Stromal cell of bone marrow (primary cell): Measurements from ENCODE around the gene FER1L5.

Experiments
- DNase-seq: peaks from one replicate; pipeline ENCODE4 v3.0.0-alpha.2; 2012; ENCODE audit warnings: low read depth

FER1L5 gene

DNA sequence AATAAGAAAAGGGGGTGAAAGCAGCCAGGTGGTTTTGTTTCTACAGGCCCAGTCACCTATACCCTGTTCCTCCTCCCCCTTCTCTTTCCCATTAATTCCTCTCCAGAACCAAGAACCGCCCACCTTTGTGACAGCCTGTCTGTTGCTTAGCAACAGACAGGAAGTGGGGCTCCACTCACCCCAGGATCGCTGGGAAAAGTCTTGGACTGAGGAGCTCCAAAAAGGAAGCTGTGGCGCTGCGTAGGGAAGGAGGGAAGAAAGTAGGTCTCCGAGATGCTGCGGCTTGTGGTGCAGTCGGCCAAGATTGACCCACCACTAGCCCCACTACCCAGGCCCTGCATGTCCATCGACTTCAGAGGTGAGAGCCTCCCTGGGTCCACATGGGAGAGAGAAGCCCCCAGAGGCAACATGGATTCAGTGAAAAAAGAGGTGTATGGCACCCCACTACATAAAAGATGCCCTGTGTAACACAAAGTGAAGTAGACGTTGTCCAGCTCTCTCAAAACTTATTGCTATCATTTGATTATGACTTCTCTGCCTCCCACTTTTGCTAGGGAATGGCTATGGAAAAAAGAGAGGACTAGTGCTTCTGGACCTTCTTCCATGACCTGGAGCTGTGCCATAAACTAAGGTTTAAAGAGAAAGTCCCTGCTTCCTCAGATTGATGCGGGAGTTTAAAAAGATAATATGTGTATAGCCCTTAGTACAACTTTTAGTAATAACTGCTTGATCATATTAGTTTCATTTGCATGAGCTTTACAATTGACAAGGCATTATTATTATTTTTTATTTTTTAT lies at the start of gene FER1L5:
Gene FER1L5, plus strand, starts transcription at position 201 of the 797 bp plus-strand sequence. Its CDS starts 73 bp downstream, at position 274.
- peak; percentile 58 for DNase-seq

DNA sequence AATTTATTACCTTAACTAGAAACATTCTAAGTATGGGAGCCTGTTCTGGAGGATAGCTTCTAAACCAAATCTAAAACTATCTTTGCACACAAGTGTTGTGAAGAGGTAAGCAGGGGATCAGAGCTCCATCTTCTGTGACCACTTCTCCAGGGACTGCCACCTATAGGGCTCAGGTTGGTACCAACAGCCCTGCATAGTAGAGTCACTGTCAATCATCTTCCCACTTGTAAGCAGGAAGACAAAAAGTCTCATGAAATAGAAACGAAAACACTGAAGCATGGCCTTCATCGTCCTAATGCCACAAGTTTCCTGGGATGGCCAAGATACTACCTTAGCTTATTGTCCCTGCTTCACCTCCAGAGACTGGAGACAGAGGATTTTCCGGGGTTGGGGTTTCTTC lies 48.3 kb upstream of the FER1L5 start:
- DNase-seq: no peak

DNA sequence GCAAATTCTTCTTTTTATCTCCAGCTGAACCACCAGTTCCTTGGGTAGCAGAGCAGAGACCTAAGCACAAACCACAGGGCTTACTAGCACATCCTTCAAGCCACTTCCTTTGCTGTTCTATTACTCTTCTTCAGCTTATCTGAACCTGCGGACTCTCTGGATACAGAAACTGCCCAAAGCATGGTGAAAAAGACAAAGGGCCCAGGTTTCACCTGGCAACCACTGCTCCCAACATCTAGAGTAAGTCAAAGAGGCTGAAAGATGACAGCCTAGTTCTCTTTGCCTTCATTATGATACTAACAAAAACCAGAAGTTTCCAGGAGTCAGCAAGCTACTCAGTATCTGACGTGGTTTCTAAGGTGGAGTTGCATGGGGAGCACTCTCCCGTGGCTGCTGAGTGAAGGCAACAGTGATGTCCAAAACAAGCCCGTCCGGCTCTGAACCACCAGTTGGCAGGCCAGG lies 47.8 kb upstream of the FER1L5 start:
- no peak for DNase-seq

DNA sequence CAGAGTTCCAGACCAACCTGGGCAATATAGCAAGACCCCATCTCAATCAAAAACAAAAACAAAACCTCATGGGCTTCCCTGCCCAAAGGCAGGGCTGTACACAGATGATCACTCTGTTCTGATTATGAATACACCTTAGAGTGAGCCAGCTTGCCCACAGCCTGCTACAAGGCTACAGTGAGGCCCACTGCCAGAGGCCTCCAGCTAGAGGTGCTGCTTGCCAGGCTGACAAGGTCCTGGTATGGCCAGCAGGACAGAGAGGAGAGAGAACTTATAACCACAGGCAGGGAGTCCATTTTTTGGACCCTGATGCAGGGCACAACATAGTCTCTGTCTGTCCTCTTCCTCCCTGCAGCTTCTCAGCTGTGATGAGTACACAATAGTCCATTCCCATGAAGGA lies 46.0 kb upstream of the FER1L5 start:
- no peak for DNase-seq

DNA sequence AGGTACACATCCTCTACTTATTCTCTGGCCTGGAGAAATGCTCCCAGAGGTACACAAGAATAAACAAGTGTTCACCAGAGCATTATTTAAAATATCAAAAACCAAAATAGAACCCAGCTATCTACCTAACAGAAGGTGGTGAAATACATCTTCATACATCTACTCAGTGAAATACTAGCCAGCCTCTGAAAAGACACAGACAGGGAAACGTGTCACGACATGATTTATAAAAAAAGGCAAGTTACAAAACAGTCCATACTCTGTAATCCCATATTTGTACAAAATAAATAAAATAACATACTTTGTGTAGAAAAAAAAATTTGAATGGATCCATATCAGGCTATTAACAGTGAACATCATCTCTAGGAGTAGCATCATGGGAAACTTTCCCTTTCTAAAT lies 42.6 kb upstream of the FER1L5 start:
- DNase-seq: no peak

DNA sequence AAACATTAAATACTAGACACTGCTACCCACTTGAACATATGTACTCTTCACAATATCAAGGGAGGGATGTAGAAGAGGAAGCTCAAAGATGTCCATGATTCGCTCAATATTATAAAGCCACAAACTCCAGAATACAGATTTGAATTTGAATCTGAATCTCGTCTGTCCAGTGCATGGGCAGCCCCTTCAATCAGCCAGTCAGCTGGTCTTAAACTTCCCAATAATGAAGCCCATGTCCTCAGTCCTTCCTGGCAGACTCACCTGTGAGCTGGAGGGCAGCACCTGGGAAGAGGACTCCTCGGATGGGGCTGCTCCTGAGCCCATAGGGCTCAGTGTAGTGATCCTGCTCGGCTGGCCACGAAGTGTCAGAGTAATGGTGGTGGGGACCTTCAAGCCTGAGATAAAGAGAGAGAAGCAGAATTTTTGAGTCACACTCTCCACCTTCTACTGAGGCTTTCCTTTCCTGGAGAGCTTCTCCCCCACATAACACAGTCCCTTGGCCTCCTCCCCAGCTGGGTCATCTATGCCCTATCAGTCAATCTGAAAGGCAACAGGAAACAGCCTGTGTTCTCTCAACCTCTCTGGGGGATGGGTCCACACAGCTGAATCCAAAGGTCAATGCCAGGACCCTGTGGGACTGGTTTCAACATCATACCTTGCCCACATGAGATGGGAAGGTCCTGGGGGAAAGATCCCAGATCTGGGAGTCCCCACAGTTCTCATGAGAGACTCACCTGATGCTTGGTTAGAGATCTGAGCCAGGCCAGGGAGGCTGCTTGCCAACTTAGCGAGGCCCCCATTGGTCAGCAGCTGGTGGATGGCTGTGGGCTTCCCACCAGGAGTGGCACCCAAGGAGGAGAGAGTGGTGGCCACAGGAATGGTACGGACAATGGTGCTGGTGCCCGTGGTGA lies 40.9 kb upstream of the FER1L5 start:
- no peak for DNase-seq

DNA sequence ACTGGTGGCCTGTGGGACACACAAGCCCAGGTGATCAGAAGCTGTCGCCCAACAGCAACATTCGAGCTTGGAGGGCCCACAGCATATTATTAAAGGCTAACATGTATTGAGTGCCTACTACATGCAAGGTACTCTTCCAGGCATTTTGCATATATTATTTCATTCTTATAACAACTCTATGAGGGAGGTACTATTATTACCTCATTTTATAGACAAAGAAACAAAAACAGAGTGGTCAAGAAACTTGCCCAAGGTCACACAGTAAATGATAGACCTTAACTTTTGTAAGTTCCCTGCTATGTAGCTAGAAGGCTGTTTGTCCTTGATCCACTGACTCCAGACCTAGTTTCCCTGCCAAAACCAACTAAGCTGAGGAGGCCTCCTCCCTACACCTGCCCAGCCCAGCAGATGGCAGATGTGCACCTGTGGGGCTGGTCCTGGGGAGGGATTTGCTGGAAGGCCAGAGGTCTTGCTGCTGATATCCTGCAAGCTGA lies 40.2 kb upstream of the FER1L5 start:
- no peak for DNase-seq

DNA sequence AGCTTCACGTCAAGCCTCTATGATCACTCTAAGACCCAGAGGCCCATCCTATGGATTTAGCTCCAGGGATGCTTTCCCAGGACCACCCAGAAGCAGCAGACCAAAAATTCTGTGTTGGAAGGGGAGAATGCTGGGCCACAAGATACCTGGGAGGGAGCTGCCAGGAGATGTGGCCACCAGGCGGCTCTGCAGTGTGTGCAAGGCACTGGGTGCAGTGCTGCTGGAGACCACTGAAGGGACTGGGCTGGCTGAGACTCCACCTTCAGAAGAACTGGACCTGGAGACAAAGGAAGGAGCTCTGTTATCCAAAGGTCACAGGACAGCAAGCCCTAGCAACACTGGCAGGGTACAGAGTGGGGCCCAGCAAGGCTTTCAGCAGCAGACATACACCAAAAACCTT lies 38.5 kb upstream of the FER1L5 start:
- no peak for DNase-seq

DNA sequence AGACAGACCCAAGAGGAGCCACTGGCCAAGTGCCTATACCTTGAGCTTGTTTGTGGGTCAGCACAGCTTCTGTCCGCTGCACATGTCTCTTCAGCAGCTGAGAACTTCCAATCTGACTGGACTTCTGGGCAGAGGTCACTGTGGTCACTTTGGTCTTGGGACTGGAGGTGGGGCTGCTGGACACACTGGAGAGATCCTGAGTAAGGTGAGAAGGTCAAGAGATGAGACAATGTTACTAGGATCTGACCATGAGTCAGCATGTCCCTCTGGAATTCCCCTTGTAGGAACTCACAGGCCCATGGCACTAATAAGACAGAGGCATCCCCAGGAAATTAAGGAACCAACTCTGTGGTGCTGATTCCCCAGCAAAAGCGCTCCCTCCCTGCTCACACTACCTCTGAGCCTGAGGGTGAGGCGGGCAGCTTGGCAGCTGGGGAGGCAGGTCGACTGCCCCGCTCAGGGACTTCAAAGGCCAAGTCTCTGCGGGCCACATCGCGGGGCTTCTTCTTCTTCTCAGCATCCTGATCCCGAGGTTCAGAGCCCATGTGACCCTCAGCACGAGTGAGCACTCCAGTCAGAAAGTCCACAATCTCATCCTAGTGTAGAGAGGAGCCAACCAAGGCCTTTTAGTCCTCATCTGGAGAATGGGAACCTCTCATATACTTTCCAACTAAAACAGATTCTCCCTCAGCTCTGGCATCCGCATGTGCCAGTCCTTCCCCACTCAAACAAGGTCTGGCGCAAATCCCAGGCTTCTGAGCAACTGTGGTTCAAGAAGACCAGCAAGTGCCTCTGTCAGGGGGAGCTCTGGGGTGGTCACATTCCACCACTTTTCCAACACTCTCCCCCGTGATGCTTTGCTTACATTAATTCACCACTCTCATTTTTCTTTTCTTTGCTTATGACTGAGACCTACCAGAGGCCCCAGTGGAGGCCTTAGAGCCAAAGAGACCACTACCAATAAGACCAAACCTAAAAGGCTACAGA lies 33.8 kb upstream of the FER1L5 start:
- DNase-seq: peak; percentile 20

DNA sequence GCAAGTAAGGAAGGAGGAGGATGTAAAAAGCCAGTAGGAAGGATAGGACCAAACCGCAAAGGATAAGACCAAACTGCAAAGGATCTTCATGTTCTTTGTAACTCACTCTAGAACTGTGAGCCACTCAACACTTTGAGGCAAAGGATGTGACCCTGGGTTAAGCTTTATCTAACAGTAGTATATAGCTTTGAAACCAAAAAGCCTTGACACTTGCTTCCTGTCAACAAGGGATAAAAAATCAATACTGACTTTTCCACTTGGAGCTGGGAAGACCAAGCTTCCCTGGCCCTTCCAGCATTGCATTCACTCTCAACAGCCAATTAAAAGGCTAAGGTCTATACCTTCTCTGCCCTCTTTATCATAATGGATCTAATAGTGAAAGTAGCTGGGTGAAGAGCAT lies 26.4 kb upstream of the FER1L5 start:
- DNase-seq: no peak

DNA sequence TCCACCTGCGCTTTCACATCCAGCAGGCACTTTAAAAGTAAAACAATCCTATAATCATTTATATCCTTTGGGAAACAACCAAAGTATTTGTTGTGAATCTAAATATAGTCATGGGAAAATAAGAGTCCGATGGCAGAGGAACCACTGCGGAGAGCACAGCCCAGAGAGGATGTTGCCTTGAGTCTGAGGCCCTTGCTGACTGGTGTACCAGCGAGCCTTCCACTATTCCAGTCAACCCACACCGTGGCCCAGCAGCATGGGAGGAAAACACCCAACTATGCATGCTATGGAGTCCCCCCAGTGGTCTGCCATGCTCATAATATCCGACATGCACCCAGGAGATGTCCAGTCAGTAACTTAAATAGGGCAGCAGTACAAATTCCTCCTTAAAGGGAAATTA lies 26.0 kb upstream of the FER1L5 start:
- DNase-seq: no peak

DNA sequence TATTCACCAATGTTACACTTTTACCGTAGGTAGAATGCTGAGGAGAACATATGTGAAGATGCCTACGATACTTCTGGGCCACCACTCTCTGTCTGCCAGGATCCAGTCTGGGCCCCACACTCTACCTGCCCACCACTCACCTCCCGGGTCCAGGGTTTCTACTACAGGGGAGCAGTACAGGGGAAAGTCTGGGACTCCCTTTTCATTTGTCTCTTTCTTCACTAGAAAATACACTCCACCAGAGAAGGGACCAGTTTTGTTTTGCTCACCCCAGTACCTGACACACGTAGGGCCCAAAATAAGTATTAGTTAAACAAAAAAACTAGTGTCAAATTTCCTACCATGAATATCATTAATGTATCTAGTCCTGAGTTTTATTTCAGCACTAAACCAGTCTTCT lies 25.6 kb upstream of the FER1L5 start:
- no peak for DNase-seq

DNA sequence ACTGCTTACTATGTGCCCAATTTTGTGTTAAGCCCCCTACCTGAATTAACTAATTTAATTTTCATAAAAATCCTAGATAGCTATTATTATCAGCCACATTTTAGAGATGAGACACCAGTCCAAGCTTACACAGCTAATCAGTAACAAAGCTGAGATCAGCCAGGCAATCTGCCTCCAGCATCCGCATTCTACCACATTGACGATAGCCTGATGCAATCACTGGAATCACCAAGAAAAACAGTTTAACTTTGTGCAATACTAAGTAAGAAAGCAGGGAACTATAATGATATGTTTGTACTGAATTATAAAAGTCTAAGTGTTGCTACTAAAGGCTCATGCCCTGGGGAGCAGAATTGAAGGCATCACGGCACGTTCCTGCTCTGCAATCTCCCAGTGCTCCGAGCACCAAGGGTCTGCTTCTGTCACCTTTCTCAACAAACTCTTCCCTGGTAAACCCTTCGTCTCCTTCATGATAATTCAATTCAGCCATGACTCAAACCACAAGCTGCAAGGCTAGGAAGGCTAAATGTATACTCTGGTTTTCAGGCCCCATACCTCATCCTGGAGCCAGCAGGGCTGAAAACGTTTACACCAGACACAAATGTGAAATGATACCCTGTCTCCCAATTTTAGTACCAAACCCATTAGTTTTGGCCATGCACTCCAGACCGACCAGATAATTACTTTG lies 23.8 kb upstream of the FER1L5 start:
- DNase-seq: peak; percentile 84

DNA sequence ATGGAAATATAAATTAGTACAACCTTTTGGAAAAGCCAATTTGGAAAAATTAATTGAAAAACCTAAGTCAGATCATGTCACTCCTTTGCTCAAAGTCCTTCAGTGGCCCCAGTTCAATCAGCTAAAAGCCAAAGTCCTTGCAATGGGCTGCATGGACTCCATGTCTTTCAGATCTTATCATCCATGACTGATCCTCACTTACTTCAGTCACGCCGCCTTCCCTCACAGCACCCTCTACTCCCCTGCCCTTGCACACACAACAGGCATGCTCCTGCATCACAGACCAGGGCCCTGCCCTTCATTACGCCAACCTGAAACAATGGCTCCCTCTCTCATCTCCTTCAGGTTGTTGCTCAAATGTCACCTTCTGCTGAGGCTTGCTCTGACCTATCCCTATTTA lies 20.0 kb upstream of the FER1L5 start:
- no peak for DNase-seq

DNA sequence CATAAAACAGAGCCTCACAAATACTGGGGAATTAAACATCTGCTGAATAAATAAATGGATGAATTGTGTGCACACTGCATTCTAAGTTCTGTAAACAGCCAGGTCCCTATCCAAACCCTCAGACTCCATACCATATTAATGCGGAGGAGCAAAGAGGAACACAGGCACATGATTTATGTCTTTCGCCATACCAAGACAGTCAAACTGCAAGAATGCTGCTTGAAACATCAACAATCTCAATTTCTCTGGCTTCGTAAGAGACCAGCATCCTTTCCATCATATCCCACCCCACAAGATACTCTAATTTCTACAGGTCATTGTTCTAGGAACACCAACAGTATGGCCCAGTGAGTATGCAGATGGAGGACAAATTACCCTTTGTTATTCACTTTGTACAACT lies 19.4 kb upstream of the FER1L5 start:
- no peak for DNase-seq

DNA sequence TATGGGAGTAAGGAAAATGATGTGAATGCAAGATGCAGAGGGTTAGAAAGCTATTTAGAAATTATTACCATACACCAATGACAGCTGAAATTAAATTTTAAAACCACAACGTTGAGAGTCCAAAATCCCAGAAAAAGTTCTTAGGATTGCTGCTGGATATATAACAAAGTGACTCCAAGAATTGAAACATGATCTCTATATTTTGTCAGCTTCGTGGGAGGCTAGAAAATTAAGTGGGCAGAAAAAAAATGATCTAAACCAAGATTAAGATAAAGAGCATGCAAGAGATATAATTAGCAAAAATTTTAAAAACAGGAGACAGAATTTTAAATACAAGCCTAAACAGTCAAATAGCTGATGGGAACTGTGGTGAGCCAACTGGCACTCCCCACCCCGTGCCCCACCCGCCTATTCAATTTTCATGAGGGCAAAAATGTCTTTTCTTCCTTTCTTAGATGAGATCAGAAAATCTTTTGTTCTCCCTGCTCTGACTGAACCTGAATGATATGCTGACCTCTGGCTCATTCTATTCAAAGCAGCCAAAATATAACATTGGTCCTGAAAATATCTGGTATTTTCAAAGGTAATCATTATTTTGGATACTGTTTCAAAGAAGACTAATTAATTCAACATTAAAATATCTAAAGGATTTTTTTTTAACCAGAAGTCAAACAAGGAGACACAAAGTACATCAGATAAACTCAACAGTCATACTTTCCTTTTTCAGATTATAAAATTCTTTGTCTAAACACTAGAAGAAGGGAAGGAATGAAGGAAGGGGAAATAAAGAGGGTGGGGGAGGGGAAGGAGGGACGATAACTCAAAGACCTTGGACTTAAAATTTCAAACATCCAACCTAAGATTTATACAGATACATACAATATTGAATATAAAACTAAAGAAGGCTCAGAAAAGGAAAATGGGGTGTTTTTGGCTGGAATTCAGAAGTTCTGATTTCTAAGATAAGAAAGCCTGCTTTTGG lies 16.7 kb upstream of the FER1L5 start:
- no peak for DNase-seq

DNA sequence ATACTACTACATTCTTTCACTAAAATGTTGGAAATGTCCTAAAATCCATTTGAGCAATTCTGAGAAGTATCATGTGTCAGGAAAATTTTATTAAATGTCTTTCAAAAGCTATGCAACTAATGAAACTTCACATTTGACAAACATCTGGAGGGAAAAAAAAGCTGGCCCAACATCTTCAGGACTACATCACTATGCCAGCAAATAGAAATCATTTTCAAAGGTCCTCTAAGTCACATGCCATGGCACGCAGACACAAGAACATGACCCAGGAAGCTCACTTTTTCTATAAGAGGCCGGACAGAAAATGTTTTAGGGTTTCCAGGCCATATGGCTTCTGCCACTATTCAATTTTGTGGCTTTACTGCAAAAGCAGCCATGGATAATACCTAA lies 16.0 kb upstream of the FER1L5 start:
- DNase-seq: no peak

DNA sequence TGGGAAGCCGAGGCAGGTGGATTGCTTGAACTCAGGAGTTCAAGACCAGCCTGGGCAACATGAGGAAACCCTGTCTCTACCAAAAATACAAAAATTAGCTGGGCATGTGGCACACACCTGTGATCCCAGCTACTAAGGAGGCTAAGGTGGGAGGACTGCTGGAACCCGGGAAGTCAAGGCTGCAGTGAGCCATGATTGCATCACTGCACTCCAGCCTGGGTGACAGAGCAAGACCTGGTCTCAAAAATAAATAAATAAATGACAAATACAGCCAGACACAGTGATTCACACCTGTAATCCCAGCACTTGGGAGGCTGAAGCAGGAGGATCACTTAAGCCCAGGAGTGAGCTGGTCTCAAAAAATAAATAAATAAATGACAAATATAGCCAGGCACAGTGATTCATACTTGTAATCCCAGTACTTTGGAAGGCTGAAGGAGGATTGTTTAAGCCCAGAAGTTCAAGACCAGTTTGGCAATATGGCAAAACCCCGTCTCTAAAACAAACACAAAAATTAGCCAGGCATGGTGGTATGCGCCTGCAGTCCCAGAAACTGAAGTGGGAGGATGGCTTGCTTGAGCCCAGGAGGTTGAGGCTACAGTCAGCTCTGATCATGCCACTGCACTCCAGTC lies 10.6 kb upstream of the FER1L5 start:
- peak; percentile 27 for DNase-seq

DNA sequence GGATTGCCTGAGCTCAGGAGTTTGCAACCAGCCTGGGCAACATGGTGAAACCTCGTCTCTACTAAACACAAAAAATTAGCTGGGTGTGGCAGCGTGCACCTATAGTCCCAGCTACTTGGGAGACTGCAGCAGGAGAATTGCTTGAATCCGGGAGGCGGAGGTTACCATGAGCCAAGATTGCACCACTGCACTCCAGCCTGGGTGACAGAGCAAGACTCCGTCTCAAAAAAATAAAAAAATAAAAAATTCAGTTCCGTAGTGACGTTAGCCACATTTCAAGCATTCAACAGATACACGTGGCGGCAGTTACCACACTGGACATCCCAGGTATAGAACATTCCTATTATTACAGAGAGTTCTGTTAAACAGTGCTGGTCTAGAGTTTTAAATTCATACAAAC lies 8.9 kb upstream of the FER1L5 start:
- no peak for DNase-seq
